PC-9 (cell line): ENCODE data around the gene SAMD11.

Source experiments
- EZH2 ChIP-seq: fragments of 200-600 bp; sonication (generic); IDR thresholded peaks from 2 replicates; pipeline ENCODE4 v1.8.0; 2017; ENCODE audit warnings: antibody characterized with exemption, low read depth
- TF ChIP-seq, protein P1 (sequence below): fragments of 200-600 bp; sonication (generic); conservative IDR thresholded peaks from 2 replicates; pipeline ENCODE4 v1.6.1; 2017; ENCODE audit warnings: mixed run types, antibody characterized with exemption, mild to moderate bottlenecking, moderate library complexity

DNA sequence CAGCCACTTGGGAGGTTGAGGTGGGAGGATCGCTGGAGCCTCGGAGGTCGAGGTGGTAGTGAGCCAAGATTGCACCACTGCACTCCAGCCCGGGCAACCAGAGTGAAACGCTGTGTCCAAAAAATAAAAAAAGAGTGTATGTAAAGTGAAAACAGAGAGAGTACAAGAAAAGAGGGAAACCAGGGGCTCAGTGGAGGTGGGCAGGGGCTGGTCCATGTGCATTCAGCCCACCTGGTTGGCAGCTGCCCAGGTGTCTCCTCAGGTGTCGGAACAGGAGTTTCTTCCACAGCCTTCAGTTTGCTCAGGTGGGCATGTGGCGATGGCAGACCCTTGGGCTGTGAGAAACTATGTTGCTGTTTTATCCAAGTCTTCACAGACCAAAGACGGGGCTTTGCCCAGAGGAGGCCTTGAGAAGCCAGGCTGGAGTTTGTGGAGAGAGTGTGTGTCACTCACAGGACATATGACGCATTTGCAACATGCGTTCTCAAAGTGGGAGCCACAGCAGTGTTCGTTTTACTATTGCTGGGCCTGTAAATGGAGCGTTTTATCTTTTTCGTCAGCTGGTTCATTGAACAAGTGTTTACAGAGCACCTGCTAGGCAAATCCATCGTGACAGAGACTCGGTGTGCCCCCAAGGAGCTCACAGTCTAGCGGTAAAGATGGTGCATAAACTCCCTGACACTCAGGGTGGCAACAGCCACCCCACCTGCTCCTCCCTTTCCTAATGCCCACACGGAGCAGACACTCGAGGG, 22.4 kb upstream of the SAMD11 start:
- TF ChIP-seq, protein P1, sequence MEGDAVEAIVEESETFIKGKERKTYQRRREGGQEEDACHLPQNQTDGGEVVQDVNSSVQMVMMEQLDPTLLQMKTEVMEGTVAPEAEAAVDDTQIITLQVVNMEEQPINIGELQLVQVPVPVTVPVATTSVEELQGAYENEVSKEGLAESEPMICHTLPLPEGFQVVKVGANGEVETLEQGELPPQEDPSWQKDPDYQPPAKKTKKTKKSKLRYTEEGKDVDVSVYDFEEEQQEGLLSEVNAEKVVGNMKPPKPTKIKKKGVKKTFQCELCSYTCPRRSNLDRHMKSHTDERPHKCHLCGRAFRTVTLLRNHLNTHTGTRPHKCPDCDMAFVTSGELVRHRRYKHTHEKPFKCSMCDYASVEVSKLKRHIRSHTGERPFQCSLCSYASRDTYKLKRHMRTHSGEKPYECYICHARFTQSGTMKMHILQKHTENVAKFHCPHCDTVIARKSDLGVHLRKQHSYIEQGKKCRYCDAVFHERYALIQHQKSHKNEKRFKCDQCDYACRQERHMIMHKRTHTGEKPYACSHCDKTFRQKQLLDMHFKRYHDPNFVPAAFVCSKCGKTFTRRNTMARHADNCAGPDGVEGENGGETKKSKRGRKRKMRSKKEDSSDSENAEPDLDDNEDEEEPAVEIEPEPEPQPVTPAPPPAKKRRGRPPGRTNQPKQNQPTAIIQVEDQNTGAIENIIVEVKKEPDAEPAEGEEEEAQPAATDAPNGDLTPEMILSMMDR = no peak
- no peak for TF ChIP-seq EZH2
